ENCODE measurements around the gene NECAP2.

Gene NECAP2

DNA sequence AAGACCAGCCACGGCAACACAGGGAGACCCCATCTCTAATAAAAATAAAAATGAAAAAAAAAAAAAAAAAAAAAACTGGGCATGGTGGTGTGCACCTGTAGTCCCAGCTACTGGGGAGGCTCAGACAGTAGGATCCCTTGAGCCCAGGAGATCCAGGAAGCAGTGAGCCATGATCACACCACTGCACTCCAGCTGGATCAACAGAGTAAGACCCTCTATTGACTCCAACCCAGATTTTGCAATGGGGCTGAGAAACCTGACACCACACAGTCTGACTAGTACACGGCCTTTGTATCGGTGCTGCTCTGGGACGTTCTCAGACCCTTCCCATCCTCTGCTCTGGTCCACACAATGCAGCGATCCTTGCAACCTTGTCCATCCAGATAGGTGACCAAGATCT, 35.1 kb upstream of the NECAP2 start:
- no peak for DNase-seq (ENCODE audit: extremely low spot score)
- CTCF ChIA-PET: interaction anchor here (0.7 kb wide), 1 partner anchor 1277 kb away, joined by 3 read pairs; no protein-coding TSS in a partner anchor
- TF ChIP-seq FOXK2 (IDR thresholded peaks at IDR 0.05): no peak
- no peak for TF ChIP-seq ARNT (IDR thresholded peaks at IDR 0.05)
- no peak for TF ChIP-seq SUZ12 (IDR thresholded peaks at IDR 0.05)
- TF ChIP-seq, protein P1, sequence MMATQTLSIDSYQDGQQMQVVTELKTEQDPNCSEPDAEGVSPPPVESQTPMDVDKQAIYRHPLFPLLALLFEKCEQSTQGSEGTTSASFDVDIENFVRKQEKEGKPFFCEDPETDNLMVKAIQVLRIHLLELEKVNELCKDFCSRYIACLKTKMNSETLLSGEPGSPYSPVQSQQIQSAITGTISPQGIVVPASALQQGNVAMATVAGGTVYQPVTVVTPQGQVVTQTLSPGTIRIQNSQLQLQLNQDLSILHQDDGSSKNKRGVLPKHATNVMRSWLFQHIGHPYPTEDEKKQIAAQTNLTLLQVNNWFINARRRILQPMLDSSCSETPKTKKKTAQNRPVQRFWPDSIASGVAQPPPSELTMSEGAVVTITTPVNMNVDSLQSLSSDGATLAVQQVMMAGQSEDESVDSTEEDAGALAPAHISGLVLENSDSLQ (IDR thresholded peaks at IDR 0.05): no peak
- no peak for TF ChIP-seq ELF4 (IDR thresholded peaks at IDR 0.05)
- no peak for TF ChIP-seq TARDBP (IDR thresholded peaks at IDR 0.05)
- no peak for TF ChIP-seq SP1 (IDR thresholded peaks at IDR 0.05)
- TF ChIP-seq LEF1 (IDR thresholded peaks at IDR 0.05; ENCODE audit: borderline replicate concordance): no peak
- TF ChIP-seq CTBP1 (IDR thresholded peaks at IDR 0.05; ENCODE audit: borderline replicate concordance): no peak
- TF ChIP-seq FOXA1 (IDR thresholded peaks at IDR 0.05): no peak
- no peak for TF ChIP-seq L3MBTL2 (conservative IDR thresholded peaks at IDR 0.05)
- no peak for TF ChIP-seq HDGF (IDR thresholded peaks at IDR 0.05; ENCODE audit: borderline replicate concordance)
- TF ChIP-seq FOXM1 (IDR thresholded peaks at IDR 0.05; ENCODE audit: borderline replicate concordance): no peak
- no peak for TF ChIP-seq ZNF384 (IDR thresholded peaks at IDR 0.05)
- TF ChIP-seq NFRKB (IDR thresholded peaks at IDR 0.05): no peak
- POLR2A ChIA-PET: no interaction called here

- TF ChIP-seq LEF1 (IDR thresholded peaks at IDR 0.05; ENCODE audit: borderline replicate concordance) (no peak), TARDBP (IDR thresholded peaks at IDR 0.05) (no peak), L3MBTL2 (conservative IDR thresholded peaks at IDR 0.05) (no peak), HDGF (IDR thresholded peaks at IDR 0.05; ENCODE audit: borderline replicate concordance) (no peak), ARNT (IDR thresholded peaks at IDR 0.05) (no peak), BHLHE40 (IDR thresholded peaks at IDR 0.05; ENCODE audit: borderline replicate concordance) (no peak), SP1 (IDR thresholded peaks at IDR 0.05) (no peak), ELF4 (IDR thresholded peaks at IDR 0.05) (no peak), SUZ12 (IDR thresholded peaks at IDR 0.05) (no peak), ZNF384 (IDR thresholded peaks at IDR 0.05) (no peak), NFRKB (IDR thresholded peaks at IDR 0.05) (no peak), CTBP1 (IDR thresholded peaks at IDR 0.05; ENCODE audit: borderline replicate concordance) (no peak), FOXM1 (IDR thresholded peaks at IDR 0.05; ENCODE audit: borderline replicate concordance) (no peak), FOXA1 (IDR thresholded peaks at IDR 0.05) (no peak), FOXK2 (IDR thresholded peaks at IDR 0.05) (no peak)
- TF ChIP-seq, protein P1 (IDR thresholded peaks at IDR 0.05): no peak
- POLR2A ChIA-PET: no interaction called here
- DNase-seq (ENCODE audit: extremely low spot score): no peak
- CTCF ChIA-PET: no interaction called here
Observed at GRCh38 chr1:16406868-16407267, 33.7 kb upstream of the NECAP2 start.

DNA sequence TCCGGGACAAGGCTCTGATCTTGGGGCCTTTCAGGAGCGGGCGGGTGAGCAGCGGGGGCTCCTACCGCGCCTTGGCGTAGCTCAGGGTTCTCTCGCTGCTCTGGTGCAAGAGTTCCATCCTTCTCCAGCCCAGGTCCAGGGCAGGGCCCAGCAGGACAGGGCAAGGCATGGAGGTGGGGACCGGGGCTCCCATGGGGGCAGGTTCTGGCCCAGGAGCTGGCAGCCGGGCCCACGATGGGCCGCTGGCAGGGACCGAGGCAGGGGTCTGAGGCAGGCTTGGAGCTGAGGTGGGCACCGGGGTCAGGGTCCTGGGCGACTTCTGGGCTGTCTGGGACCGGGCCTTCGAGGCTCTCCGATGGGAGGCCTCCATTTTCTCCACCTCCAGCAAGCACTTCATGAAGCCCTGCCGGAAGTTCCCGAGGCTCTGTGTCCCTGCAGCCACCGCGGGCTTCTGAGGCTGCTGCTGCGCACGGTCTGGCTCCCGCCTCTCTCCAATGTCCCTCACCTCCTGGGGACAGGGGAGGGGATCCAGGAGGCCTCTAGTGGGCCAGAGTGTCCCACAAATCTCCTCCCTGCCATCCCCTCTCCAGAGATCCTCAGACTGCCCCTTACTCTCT, 30.9 kb upstream of the NECAP2 start:
- ChIA-PET CTCF (no interaction called here), POLR2A (no interaction called here)
- TF ChIP-seq TARDBP (IDR thresholded peaks at IDR 0.05) (no peak), FOXA1 (IDR thresholded peaks at IDR 0.05) (no peak), FOXM1 (IDR thresholded peaks at IDR 0.05; ENCODE audit: borderline replicate concordance) (no peak), HDGF (IDR thresholded peaks at IDR 0.05; ENCODE audit: borderline replicate concordance) (no peak), ARNT (IDR thresholded peaks at IDR 0.05) (no peak), SP1 (IDR thresholded peaks at IDR 0.05) (no peak), BHLHE40 (IDR thresholded peaks at IDR 0.05; ENCODE audit: borderline replicate concordance) (no peak), LEF1 (IDR thresholded peaks at IDR 0.05; ENCODE audit: borderline replicate concordance) (no peak), CTBP1 (IDR thresholded peaks at IDR 0.05; ENCODE audit: borderline replicate concordance) (no peak)
- DNase-seq (ENCODE audit: extremely low spot score): no peak

GRCh38 chr1:16410803-16411202, 29.7 kb upstream of the NECAP2 start:
- ChIA-PET CTCF (no interaction called here), POLR2A (no interaction called here)
- DNase-seq (ENCODE audit: extremely low spot score): no peak
- TF ChIP-seq NFRKB (IDR thresholded peaks at IDR 0.05) (no peak), LEF1 (IDR thresholded peaks at IDR 0.05; ENCODE audit: borderline replicate concordance) (no peak), FOXK2 (IDR thresholded peaks at IDR 0.05) (no peak), FOXA1 (IDR thresholded peaks at IDR 0.05) (no peak), ARNT (IDR thresholded peaks at IDR 0.05) (no peak), FOXM1 (IDR thresholded peaks at IDR 0.05; ENCODE audit: borderline replicate concordance) (no peak), SUZ12 (IDR thresholded peaks at IDR 0.05) (no peak), TARDBP (IDR thresholded peaks at IDR 0.05) (no peak), BHLHE40 (IDR thresholded peaks at IDR 0.05; ENCODE audit: borderline replicate concordance) (no peak), SP1 (IDR thresholded peaks at IDR 0.05) (no peak), ELF4 (IDR thresholded peaks at IDR 0.05) (no peak), CTBP1 (IDR thresholded peaks at IDR 0.05; ENCODE audit: borderline replicate concordance) (no peak), ZNF384 (IDR thresholded peaks at IDR 0.05) (no peak), HDGF (IDR thresholded peaks at IDR 0.05; ENCODE audit: borderline replicate concordance) (no peak), L3MBTL2 (conservative IDR thresholded peaks at IDR 0.05) (no peak)
- TF ChIP-seq, protein P1 (IDR thresholded peaks at IDR 0.05): no peak

DNA sequence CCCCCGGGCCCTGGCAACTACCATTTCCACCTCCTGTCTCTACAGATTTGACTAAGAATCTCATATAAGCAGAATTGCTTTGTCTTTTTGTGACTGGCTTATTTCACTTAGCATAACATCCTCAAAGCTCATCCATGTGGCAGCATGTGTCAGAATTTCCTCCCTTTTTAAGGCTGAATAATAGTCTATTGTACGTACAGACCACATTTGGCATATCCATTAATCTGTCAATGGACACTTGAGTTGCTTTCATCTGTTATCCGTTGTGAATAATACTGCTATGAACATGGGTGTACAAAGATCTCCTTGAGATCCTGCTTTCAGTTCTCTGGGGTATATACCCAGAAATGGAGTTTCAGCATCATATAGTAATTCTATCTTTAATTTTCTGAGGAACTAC, 27.3 kb upstream of the NECAP2 start:
- CTCF ChIA-PET: no interaction called here
- DNase-seq (ENCODE audit: extremely low spot score): no peak
- POLR2A ChIA-PET: no interaction called here
- no peak for TF ChIP-seq L3MBTL2 (conservative IDR thresholded peaks at IDR 0.05)
- TF ChIP-seq ZNF384 (IDR thresholded peaks at IDR 0.05): no peak
- no peak for TF ChIP-seq FOXA1 (IDR thresholded peaks at IDR 0.05)
- TF ChIP-seq TARDBP (IDR thresholded peaks at IDR 0.05): no peak
- no peak for TF ChIP-seq ARNT (IDR thresholded peaks at IDR 0.05)
- no peak for TF ChIP-seq SUZ12 (IDR thresholded peaks at IDR 0.05)
- no peak for TF ChIP-seq HDGF (IDR thresholded peaks at IDR 0.05; ENCODE audit: borderline replicate concordance)
- no peak for TF ChIP-seq FOXM1 (IDR thresholded peaks at IDR 0.05; ENCODE audit: borderline replicate concordance)
- TF ChIP-seq NFRKB (IDR thresholded peaks at IDR 0.05): no peak
- TF ChIP-seq LEF1 (IDR thresholded peaks at IDR 0.05; ENCODE audit: borderline replicate concordance): no peak
- no peak for TF ChIP-seq ELF4 (IDR thresholded peaks at IDR 0.05)
- TF ChIP-seq, protein P1 (IDR thresholded peaks at IDR 0.05): no peak
